AG20443 (cell line): Measurements from ENCODE around the gene IQCK.
A peak's percentile ranks its signal among the peaks of the same experiment; 100 is the strongest.

Experiments used
- DNase-seq: peaks from one replicate; pipeline ENCODE4 v3.0.0; 2012; ENCODE audit warnings: low spot score, mixed read lengths

IQCK gene

GRCh38 chr16:19804538-19805323 lies 86.7 kb downstream of the IQCK start:
- no peak for DNase-seq

GRCh38 chr16:19805459-19806162 lies 87.5 kb downstream of the IQCK start:
- DNase-seq: no peak

DNA sequence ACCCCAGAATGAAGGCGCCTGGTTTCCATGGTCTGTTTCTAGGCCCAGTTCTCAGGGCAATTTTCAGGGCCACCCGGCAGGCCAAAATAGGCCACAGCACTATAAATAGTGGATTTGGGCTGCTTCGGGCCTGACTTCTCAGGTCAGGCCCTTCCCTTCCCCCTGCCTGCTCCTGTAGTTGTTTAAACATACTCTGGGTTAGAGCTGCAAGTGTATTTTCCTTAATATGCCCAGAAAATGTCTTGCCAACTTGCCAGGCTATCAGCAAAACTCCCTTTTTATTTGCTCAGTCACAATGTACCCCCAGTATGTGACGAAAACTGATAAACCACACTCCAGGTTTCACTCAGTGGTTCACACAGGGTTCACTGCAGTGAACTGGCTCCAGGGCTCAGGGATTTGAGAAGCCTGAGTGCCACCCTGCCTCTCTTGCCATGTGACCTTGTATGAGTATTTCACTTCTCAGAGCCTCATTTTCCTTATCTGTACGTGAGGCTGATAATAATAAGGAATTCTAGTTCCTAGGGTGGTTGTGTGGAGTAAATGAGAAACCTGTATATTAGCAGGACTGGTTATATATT lies 90.1 kb downstream of the IQCK start:
- DNase-seq: no peak

DNA sequence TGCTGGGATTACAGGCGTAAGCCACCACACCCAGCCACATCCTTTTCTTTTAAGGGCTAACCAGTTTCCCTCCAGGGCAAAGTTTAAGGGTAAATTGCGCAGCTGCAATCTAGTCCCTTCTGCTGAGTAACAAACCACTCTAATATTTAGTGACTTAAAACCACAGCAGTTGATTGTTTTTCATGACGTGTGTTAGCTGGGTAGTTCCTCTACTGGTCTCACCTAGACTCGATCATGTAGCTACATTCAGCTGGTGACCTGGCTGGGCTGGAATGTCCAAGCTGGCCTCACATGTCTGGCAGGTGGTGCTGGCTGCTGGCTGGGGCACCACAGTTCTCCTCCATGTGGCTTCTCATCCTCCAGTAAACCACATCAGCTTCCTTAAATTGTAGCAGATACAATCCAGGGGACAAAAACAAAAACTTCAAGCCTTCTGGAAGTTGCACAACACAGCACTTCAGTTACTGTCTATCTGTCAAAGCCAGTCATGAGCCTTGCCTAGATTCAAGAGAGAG lies 91.1 kb downstream of the IQCK start:
- DNase-seq: no peak

DNA sequence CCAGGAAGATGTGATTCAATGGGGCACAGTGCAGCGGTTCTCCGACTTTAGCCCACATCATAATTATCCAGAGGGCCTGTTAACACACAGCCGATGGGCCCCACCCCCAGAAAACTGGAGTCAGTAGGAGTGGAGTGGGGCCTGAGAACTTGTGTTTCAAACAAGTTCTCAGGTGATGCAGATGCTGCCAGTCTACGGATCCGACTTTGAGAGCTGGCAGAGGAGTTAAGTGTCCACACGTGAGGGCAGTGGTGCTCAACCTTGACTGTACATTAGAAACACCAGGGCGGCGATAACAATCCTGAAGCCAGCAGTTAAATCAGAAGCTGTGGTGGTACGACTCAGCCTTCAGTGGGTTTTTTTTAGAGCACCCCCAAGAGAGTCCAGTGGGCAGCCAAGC lies 91.6 kb downstream of the IQCK start:
- no peak for DNase-seq

GRCh38 chr16:19810817-19811731 lies 93.0 kb downstream of the IQCK start:
- no peak for DNase-seq

- no peak for DNase-seq
Measured at GRCh38 chr16:19812986-19813385, 94.9 kb downstream of the IQCK start.

DNA sequence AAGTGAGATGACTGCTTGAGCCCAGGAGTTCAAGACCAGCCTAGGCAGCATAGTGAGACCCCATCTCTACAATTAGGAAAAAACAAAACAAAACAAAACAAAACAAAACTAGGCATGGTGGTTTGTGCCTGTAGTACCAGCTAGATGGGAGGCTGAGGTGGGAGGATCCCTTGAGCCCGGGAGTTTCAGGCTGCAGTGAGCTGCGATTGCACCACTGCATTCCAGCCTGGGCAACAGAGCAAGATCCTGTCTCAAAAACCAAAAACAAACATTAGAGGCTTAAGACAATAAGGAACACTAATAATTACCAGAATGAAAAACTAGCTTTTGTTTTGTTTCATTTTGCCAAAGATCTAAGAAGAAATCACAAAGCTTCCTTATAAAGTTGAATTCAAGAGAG lies 97.3 kb downstream of the IQCK start:
- no peak for DNase-seq

- no peak for DNase-seq
Measured at GRCh38 chr16:19817122-19817521, 99.1 kb downstream of the IQCK start.

DNA sequence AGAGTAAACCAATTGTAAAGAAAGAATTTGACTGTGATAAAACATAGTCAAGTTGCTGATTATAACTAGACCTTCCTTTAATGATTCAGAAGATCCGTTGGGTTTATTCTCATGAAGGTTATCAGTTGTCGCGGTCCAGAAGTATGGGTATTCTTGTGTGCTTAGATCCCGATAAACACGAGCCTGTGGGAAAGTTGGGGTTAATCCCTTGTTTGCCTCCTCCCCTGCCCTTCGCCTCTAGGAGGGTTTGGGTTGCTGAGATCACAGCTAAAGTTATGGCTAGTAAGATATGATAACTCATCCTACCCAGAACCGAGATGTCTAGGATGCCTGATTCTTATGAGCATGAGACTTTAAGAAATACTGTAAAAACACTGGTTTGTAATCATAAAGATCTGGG lies 99.8 kb downstream of the IQCK start:
- no peak for DNase-seq

DNA sequence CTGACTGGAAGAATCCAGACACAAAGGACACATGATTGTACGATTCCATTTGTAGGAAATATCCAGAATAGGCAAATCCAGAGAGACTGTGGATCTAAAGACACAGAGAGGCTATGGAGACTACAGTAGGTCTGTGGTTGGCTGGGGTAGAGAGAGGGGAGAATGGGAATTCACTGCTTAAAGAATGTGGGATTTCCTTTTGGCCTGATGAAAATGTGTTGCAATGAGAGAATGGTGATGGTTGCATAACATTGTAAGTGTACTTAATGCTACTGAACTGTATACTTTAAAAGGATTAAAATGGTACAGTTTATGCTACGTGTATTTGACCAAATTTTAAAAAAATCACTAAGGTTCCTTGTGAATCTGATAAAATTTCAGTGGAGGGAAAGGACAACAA lies 104.5 kb downstream of the IQCK start:
- peak; percentile 27 for DNase-seq

DNA sequence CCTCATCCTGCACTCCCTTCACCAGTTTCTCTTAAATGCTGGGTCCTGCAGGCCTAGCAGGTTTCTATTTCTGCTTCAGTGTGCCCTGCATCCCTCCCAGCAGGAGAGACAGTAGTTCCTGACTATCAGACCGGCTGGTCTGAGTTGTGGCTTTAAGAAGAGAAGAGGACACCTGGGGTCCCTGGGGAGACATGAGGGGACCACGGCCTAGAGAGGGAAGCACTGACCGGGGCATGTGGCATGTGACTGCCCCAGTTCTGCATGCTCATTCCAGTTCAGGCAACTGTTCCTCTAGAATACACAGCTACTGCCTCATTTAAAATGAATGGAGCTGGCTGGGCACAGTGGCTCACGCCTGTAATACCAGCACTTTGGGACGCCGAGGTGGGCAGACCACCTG lies 105.3 kb downstream of the IQCK start:
- no peak for DNase-seq

DNA sequence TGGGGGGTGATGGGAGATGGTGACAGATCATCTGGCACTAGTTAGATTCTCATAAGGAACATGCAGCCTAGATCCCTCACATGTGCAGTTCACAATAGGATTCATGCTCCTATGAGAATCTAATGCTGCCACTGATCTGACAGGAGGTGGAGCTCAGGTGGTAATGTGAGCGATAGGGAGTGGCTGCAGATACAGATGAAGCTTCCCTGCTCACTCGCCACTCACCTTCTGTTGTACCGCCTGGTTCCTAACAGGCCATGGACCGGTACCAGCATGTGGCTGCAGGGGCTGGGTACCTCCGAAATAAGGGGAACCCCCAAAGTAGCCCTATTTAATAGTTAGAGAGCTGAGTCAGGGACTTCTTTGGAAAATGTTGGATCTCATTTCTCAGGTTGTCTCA lies 106.1 kb downstream of the IQCK start:
- DNase-seq: no peak

DNA sequence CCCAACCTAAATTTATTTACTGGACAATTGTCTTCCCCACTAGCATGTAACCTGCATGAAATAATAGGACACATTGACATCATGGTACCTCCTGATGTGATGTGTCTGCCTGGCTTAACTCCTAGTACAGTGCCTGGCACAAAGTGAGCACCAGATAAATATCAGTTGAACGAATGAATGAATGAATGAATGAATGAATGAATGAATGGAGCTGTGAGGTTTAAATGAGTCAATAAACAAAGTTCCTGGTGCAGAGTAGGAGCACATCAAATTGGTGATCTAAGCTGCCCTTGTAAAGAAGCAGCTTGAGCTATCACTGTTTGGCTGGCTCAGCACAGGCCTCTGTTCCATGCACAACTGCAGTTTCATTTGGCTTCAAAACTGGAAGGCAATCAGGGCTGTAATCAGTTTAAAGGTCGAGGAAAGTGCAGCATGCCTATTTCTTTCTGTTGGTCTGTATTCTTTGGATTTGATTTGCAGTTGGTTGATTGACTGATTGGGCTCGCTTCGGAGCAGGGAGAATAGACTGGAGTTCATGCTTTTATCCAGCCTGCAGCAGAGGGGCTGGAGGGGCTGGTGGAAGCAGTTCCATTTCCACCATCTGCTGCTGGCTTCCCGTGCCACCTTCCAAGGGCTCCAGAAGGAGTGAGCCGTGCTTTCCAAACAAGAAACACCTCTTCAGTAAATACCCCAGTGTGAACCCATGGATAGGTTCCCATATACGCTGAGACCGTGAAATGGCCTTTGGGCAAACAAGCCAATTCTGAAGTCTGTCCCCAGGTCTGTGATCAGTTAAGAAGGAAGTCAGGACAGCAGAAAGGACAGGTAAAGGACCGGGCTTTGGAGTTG lies 112.0 kb downstream of the IQCK start:
- DNase-seq: no peak

- no peak for DNase-seq
Measured at GRCh38 chr16:19830902-19831560, 113.0 kb downstream of the IQCK start.

DNA sequence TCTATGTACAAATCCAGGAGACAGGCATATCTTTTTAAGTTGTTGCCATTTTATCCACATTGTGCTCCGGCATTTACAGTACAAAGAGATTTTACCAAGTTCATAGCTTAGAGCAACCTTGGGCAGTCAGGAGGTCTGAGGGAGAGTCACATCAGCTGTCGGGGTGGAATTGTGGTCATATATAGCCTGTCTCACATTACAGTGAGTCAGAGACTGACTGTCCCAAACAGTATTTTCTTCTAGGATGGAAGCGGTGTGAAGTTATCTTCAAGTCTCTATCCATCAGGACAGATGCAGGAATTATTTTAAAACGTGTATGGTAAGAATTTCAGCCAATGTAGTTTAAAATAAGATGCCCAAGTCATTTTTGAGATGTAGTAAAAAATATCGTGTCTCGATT lies 113.6 kb downstream of the IQCK start:
- DNase-seq: peak; percentile 80

DNA sequence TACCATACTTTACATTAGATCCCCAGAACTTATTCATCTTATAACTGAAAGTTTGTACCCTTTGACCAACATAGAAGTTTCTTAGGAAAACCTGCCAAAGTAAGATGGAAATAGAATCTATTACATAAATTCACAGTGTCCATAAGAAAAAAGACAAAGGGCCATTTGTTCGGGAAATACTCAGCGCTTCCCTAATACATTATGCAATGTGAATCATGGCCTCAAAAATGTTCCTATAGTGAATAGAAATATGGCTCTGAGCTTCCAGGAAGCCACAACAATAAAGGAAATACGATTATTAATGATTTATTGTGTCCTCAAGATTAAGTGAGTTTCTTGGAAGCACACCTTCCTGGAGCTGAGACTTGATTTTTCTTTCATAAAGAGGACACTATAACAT lies 115.1 kb downstream of the IQCK start:
- no peak for DNase-seq

DNA sequence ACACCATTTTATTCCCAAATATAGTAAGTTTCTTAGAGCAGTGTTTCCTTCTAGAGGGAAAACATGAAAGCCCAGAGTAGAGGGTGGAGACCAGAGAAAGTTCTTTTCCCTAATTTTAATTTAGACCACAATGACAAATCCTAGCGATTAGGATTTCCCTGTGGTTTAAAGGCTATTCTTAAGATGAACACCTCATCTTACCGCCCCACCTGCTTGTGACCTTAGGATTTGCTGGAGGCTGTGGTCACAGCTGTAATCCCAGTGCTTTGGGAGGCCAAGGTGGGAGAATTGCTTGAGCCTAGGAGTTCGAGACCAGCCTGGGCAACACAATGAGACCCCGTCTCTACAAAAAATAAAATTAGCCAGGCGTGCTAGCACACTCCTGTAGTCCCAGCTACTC lies 115.5 kb downstream of the IQCK start:
- DNase-seq: no peak

DNA sequence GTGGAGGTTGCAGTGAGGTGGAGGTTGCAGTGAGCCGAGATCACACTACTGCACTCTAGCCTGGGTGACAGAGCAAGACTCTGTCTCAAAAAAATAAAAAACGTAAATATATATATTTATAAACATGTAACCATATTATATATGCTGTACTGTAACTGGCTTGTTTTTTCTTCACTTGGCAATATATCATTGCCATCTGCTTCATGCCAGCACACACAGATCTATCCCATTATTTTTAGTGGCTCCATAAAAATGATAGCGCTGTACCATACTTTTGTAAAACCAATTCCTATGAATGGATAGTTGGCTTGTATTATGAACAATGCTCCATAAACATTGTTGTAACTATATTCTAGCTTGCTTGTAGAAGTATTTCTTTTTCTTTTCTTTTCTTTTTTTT lies 117.1 kb downstream of the IQCK start:
- no peak for DNase-seq

GRCh38 chr16:19835968-19836421 lies 117.9 kb downstream of the IQCK start:
- DNase-seq: peak; percentile 62
